VCaP (cell line): ENCODE measurements around the gene SLC10A3.

Experiments used
- H3K27ac ChIP-seq: fragments of 450-650 bp; 2 replicates; pipeline ENCODE4 v1.5.1; 2017
- CTCF ChIP-seq: fragments of 450-650 bp; conservative IDR thresholded peaks from 2 replicates; pipeline ENCODE4 v1.5.1; 2017; ENCODE audit warnings: mild to moderate bottlenecking, moderate library complexity

SLC10A3 gene

GRCh38 chrX:154494715-154495114 lies 4.3 kb upstream of the SLC10A3 start:
- no peak for TF ChIP-seq CTCF
- H3K27ac ChIP-seq, result no peak overlapping the region

GRCh38 chrX:154490021-154490413 lies 412 bp downstream of the SLC10A3 start:
- TF ChIP-seq CTCF, result no peak
- peak overlapping the region; percentile 82 for H3K27ac ChIP-seq

- no peak overlapping the region for H3K27ac ChIP-seq
- no peak for TF ChIP-seq CTCF
Observed at GRCh38 chrX:154489182-154489581, 1.2 kb downstream of the SLC10A3 start.

GRCh38 chrX:154488336-154489075 lies 1.9 kb downstream of the SLC10A3 start:
- no peak for TF ChIP-seq CTCF
- H3K27ac ChIP-seq, result no peak overlapping the region

- peak overlapping the region; percentile 85 for H3K27ac ChIP-seq
- no peak for TF ChIP-seq CTCF
Observed at GRCh38 chrX:154487518-154488290, 2.7 kb downstream of the SLC10A3 start.

GRCh38 chrX:154486396-154487207 lies 3.8 kb downstream of the SLC10A3 start, which contains the start of gene UBL4A:
TSS of gene UBL4A (minus strand) at chrX:154486615. CDS start at chrX:154486584, 31 bp downstream.
- H3K27ac ChIP-seq, result peak within 1 kb of the TSS; percentile 85
- TF ChIP-seq CTCF, result no peak

- TF ChIP-seq CTCF, result no peak
- H3K27ac ChIP-seq, result peak overlapping the region; percentile 85
Observed at GRCh38 chrX:154486052-154486395, 4.4 kb downstream of the SLC10A3 start.
